Peyer's patch (tissue), 4 donors: ENCODE measurements around the gene SLC25A38.

Experiments used
- POLR2A ChIP-seq, 2 donors: fragments of 450-650 bp; IDR thresholded peaks; one replicate each; pipeline ENCODE4 v1.5.1; 2017; ENCODE audit warnings: antibody characterized with exemption in 2 of 2, mild to moderate bottlenecking in 2 of 2, moderate library complexity in 2 of 2
- TF ChIP-seq, protein P1 (sequence below), 6 experiments: fragments of 450-650 bp in 4 of 6; fragments of 200-600 bp in 2 of 6; sonication (generic) in 1 of 6; IDR thresholded peaks; one replicate each; pipeline ENCODE4 v1.5.1; 2017 to 2019; ENCODE audit warnings: antibody characterized with exemption in 6 of 6, mild to moderate bottlenecking in 3 of 6, moderate library complexity in 1 of 6

DNA sequence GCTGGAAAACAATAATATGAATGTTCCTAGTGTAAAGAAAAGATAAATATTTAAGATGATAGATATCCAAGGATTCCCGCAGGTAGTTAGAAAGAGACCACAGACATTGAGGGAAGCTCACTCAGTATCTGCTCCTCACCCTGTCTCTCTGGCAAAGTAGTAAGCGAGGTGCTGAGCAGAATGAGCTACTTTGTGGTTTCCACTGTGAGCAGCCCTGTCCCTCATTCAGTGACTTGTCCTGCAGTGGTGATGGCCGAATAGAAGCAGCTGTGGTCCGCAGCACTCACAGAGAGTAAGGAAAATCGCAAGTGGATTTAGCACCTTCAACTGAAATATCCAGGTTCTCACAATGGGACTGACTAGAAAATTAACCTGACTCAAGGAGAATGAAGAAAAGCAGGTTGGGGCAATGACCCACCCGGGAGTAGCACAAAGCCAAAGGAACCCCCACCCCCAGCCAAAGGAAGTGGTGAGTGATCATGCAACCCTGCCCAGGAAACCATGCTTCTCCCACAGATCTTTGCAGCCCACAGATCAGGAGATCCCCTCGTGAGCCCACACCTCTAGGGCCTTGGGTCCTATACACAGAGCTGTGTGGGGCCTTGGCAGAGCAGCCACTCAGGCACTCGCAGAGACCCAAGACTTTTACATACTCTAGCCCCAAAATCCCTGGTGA is 21.8 kb upstream of the SLC25A38 start:
- TF ChIP-seq, protein P1, sequence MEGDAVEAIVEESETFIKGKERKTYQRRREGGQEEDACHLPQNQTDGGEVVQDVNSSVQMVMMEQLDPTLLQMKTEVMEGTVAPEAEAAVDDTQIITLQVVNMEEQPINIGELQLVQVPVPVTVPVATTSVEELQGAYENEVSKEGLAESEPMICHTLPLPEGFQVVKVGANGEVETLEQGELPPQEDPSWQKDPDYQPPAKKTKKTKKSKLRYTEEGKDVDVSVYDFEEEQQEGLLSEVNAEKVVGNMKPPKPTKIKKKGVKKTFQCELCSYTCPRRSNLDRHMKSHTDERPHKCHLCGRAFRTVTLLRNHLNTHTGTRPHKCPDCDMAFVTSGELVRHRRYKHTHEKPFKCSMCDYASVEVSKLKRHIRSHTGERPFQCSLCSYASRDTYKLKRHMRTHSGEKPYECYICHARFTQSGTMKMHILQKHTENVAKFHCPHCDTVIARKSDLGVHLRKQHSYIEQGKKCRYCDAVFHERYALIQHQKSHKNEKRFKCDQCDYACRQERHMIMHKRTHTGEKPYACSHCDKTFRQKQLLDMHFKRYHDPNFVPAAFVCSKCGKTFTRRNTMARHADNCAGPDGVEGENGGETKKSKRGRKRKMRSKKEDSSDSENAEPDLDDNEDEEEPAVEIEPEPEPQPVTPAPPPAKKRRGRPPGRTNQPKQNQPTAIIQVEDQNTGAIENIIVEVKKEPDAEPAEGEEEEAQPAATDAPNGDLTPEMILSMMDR (IDR thresholded peaks at IDR 0.05) = no peak
- TF ChIP-seq POLR2A (IDR thresholded peaks at IDR 0.05) = no peak
